KBM-7 (cell line): ENCODE data around the gene NEURL1.
"Not testable (repeated sequence)": the region's sequence is repeated elsewhere in the genome, so short reads cannot be mapped to it uniquely, and the experiment has no call there.

ENCODE experiments used
- DNase-seq: peaks from one replicate; pipeline ENCODE4 v3.0.0-alpha.2; 2015
- in situ Hi-C: fragments of 300-500 bp; cut with MboI; formaldehyde crosslinking; loops from 2 replicates; pipeline ENCODE4 v1.14.3; 2020; ENCODE audit warnings: low sequenced_read_pairs, low pct_unique_long_range_greater_than_20kb, mixed read lengths

NEURL1 gene

GRCh38 chr10:103593022-103593570 lies 99.6 kb downstream of the NEURL1 start:
- in situ Hi-C loops, result no loop called here
- DNase-seq, result no peak

GRCh38 chr10:103595933-103596726 lies 102.6 kb downstream of the NEURL1 start:
- in situ Hi-C loops, result no loop called here
- no peak for DNase-seq

GRCh38 chr10:103597003-103597402 lies 103.5 kb downstream of the NEURL1 start:
- no peak for DNase-seq
- in situ Hi-C loops, result no loop called here

- in situ Hi-C loops, result no loop called here
- peak; percentile 55 for DNase-seq
Observed at GRCh38 chr10:103598654-103599115, 105.2 kb downstream of the NEURL1 start.

- DNase-seq, result no peak
- in situ Hi-C loops, result no loop called here
Observed at GRCh38 chr10:103599211-103599610, 105.7 kb downstream of the NEURL1 start.

- no peak for DNase-seq
- in situ Hi-C loops, result no loop called here
Observed at GRCh38 chr10:103599907-103600306, 106.4 kb downstream of the NEURL1 start.

GRCh38 chr10:103600325-103600724 lies 106.8 kb downstream of the NEURL1 start:
- no peak for DNase-seq
- in situ Hi-C loops, result no loop called here

- in situ Hi-C loops, result no loop called here
Observed at GRCh38 chr10:103600956-103601569, 107.6 kb downstream of the NEURL1 start.

GRCh38 chr10:103602028-103602851 lies 108.7 kb downstream of the NEURL1 start:
- DNase-seq, result no peak
- in situ Hi-C loops, result no loop called here

More at GRCh38 chr10:103600956-103601569, 107.6 kb downstream of the NEURL1 start:
- DNase-seq, result no peak

- DNase-seq, result no peak
- in situ Hi-C loops, result no loop called here
Observed at GRCh38 chr10:103602852-103603155, 109.3 kb downstream of the NEURL1 start.

- in situ Hi-C loops, result no loop called here
Observed at GRCh38 chr10:103603382-103603781, 109.9 kb downstream of the NEURL1 start.

GRCh38 chr10:103605359-103606096 lies 112.0 kb downstream of the NEURL1 start:
- DNase-seq, result peak; percentile 58
- in situ Hi-C loops, result no loop called here

More at GRCh38 chr10:103603382-103603781, 109.9 kb downstream of the NEURL1 start:
- DNase-seq, result no peak

GRCh38 chr10:103606097-103606438 lies 112.6 kb downstream of the NEURL1 start:
- DNase-seq, in situ Hi-C loops: not testable (repeated sequence)

- in situ Hi-C loops, DNase-seq: not testable (repeated sequence)
Observed at GRCh38 chr10:103607051-103607450, 113.5 kb downstream of the NEURL1 start.

GRCh38 chr10:103608056-103608455 lies 114.6 kb downstream of the NEURL1 start:
- in situ Hi-C loops, DNase-seq: not testable (repeated sequence)

GRCh38 chr10:103609231-103610082 lies 116.0 kb downstream of the NEURL1 start:
- DNase-seq, result no peak
- in situ Hi-C loops, result no loop called here

GRCh38 chr10:103610083-103610472 lies 116.6 kb downstream of the NEURL1 start:
- no peak for DNase-seq
- in situ Hi-C loops, result no loop called here

GRCh38 chr10:103610921-103611511 lies 117.5 kb downstream of the NEURL1 start:
- DNase-seq, result no peak
- in situ Hi-C loops, result no loop called here
